WTC11 (cell line): ENCODE measurements around the gene EIF5A. TPM values are rescaled to one million over a fixed set of nuclear protein-coding genes. Genes with fewer than 3 reads are reported as not detected.
A peak's percentile ranks its signal among the peaks of the same experiment; 100 is the strongest.

Experiments
- ARID4B ChIP-seq: sonication (generic); formaldehyde crosslinking; IDR thresholded peaks from 2 replicates; pipeline ENCODE4 v1.8.0; 2023; ENCODE audit warnings: missing genetic modification reagents, mild to moderate bottlenecking, borderline replicate concordance
- ATF1 ChIP-seq: sonication (generic); formaldehyde crosslinking; IDR thresholded peaks from 2 replicates; pipeline ENCODE4 v1.8.1; 2023; ENCODE audit warnings: mild to moderate bottlenecking, moderate library complexity, missing genetic modification reagents
- CDX4 ChIP-seq: fragments of 250-450 bp; sonication (Bioruptor Pico); IDR thresholded peaks from 2 replicates; pipeline ENCODE4 v1.9.0; 2021; ENCODE audit warnings: moderate library complexity, mild to moderate bottlenecking, inconsistent platforms, borderline replicate concordance
- FOXP1 ChIP-seq: sonication (generic); formaldehyde crosslinking; IDR thresholded peaks from 2 replicates; pipeline ENCODE4 v1.8.0; 2022; ENCODE audit warnings: missing genetic modification reagents, mild to moderate bottlenecking, moderate library complexity, borderline replicate concordance
- JAZF1 ChIP-seq: fragments of 250-450 bp; sonication (Bioruptor Pico); IDR thresholded peaks from 2 replicates; pipeline ENCODE4 v1.9.0; 2021; ENCODE audit warnings: moderate library complexity, mild to moderate bottlenecking, inconsistent platforms
- NR1H2 ChIP-seq: sonication (generic); formaldehyde crosslinking; IDR thresholded peaks from 2 replicates; pipeline ENCODE4 v1.9.0; 2021; ENCODE audit warnings: mild to moderate bottlenecking, moderate library complexity, missing genetic modification reagents
- PREB ChIP-seq: sonication (generic); formaldehyde crosslinking; IDR thresholded peaks from 2 replicates; pipeline ENCODE4 v1.8.1; 2022; ENCODE audit warnings: mild to moderate bottlenecking, missing genetic modification reagents, moderate library complexity, borderline replicate concordance
- SP1 ChIP-seq: sonication (generic); formaldehyde crosslinking; conservative IDR thresholded peaks from 2 replicates; pipeline ENCODE4 v1.8.1; 2022; ENCODE audit warnings: missing genetic modification reagents
- TCF7 ChIP-seq: sonication (generic); formaldehyde crosslinking; IDR thresholded peaks from 2 replicates; pipeline ENCODE4 v1.8.0; 2022; ENCODE audit warnings: mild to moderate bottlenecking, low read depth, missing genetic modification reagents, moderate library complexity
- TEAD4 ChIP-seq: sonication (generic); formaldehyde crosslinking; IDR thresholded peaks from 2 replicates; pipeline ENCODE4 v1.8.0; 2022; ENCODE audit warnings: mild to moderate bottlenecking, missing genetic modification reagents
- USF1 ChIP-seq: sonication (generic); formaldehyde crosslinking; IDR thresholded peaks from 2 replicates; pipeline ENCODE4 v1.8.0; 2022; ENCODE audit warnings: mild to moderate bottlenecking, missing genetic modification reagents
- ZBTB43 ChIP-seq: sonication (generic); formaldehyde crosslinking; IDR thresholded peaks from 2 replicates; pipeline ENCODE4 v1.8.1; 2023; ENCODE audit warnings: mild to moderate bottlenecking, missing genetic modification reagents
- ZMAT4 ChIP-seq: fragments of 250-450 bp; sonication (Bioruptor Pico); IDR thresholded peaks from 2 replicates; pipeline ENCODE4 v1.9.0; 2021; ENCODE audit warnings: mild to moderate bottlenecking
- ZNF416 ChIP-seq: fragments of 250-450 bp; sonication (Bioruptor Pico); IDR thresholded peaks from 2 replicates; pipeline ENCODE4 v1.9.0; 2021; ENCODE audit warnings: mild to moderate bottlenecking, inconsistent platforms
- total RNA-seq: library from RNA; stranded (reverse); gene quantifications from 3 replicates; pipeline ENCODE4 v1.2.3, GENCODE V29; 2021
- TF ChIP-seq, protein P1 (sequence below): sonication (generic); formaldehyde crosslinking; IDR thresholded peaks from 2 replicates; pipeline ENCODE4 v1.8.0; 2022; ENCODE audit warnings: missing genetic modification reagents
- TF ChIP-seq, protein P2 (sequence below): fragments of 250-450 bp; sonication (Bioruptor Pico); conservative IDR thresholded peaks from 2 replicates; pipeline ENCODE4 v1.9.0; 2021; ENCODE audit warnings: mild to moderate bottlenecking
- TF ChIP-seq, protein P3 (sequence below): sonication (generic); formaldehyde crosslinking; IDR thresholded peaks from 2 replicates; pipeline ENCODE4 v1.8.0; 2023; ENCODE audit warnings: missing genetic modification reagents
- TF ChIP-seq, protein P4 (sequence below): sonication (generic); formaldehyde crosslinking; IDR thresholded peaks from 2 replicates; pipeline ENCODE4 v1.8.0; 2022; ENCODE audit warnings: mild to moderate bottlenecking, missing genetic modification reagents

Gene EIF5A
- total RNA-seq, 1 experiment from 2014 or later, result 1,021 TPM

DNA sequence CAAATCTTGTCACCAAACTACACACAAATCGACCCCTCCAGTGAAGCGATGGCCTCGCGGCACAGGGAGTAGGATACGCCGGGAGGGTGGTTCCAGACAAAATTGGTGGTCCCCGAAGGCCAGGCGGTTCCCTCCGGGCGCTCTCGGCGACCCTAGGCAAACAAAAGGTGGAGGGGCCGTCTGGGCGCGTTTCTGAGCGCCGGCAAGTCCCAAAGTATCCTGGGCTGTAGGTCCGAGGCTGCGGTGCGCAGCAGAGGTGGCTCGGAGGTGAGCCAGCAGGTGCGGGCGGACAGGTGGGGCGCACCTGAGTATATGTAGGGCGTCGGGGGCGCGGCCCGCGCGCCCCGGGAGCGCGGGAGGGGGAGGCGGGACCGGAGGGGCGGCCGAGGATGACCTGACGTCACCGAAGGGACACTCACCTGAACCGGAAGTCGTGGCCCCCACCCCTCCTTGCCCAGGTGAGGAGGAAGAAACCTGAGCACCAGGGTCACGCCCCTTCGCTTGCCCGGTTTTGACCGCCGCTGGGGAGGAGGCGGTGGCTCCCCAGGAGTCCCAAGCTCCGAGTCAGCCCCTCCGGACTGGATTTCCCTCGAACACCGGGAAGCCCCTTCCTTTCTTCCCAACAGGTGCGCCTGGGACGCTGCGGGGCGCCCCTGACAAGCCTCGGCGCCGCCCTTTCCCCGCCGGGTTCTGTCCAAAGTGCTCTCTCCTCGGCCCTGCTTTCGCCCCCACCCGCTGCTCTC lies 45.1 kb upstream of the EIF5A start, which contains the start of gene CLDN7 (continued):
- no peak; the same call in 1 of the 2 replicates for TF ChIP-seq ARID4B (CRISPR knock-in tag)
- TF ChIP-seq, protein P1, sequence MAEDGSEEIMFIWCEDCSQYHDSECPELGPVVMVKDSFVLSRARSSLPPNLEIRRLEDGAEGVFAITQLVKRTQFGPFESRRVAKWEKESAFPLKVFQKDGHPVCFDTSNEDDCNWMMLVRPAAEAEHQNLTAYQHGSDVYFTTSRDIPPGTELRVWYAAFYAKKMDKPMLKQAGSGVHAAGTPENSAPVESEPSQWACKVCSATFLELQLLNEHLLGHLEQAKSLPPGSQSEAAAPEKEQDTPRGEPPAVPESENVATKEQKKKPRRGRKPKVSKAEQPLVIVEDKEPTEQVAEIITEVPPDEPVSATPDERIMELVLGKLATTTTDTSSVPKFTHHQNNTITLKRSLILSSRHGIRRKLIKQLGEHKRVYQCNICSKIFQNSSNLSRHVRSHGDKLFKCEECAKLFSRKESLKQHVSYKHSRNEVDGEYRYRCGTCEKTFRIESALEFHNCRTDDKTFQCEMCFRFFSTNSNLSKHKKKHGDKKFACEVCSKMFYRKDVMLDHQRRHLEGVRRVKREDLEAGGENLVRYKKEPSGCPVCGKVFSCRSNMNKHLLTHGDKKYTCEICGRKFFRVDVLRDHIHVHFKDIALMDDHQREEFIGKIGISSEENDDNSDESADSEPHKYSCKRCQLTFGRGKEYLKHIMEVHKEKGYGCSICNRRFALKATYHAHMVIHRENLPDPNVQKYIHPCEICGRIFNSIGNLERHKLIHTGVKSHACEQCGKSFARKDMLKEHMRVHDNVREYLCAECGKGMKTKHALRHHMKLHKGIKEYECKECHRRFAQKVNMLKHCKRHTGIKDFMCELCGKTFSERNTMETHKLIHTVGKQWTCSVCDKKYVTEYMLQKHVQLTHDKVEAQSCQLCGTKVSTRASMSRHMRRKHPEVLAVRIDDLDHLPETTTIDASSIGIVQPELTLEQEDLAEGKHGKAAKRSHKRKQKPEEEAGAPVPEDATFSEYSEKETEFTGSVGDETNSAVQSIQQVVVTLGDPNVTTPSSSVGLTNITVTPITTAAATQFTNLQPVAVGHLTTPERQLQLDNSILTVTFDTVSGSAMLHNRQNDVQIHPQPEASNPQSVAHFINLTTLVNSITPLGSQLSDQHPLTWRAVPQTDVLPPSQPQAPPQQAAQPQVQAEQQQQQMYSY (CRISPR knock-in tag), result peak; percentile 66
- TF ChIP-seq SP1 (CRISPR knock-in tag), result peak; percentile 66
- no peak for TF ChIP-seq NR1H2 (CRISPR knock-in tag)
- TF ChIP-seq ATF1 (CRISPR knock-in tag), result no peak
- peak; percentile 31; the same call in 1 of the 2 replicates for TF ChIP-seq USF1 (CRISPR knock-in tag)
- no peak for TF ChIP-seq JAZF1 (CRISPR knock-in tag)
- no peak; the same call in 1 of the 2 replicates for TF ChIP-seq FOXP1 (CRISPR knock-in tag)
- no peak for TF ChIP-seq CDX4 (CRISPR knock-in tag)
- TF ChIP-seq ZNF416 (CRISPR knock-in tag), result peak; percentile 76; the same call in 1 of the 2 replicates
- no peak; the same call in 1 of the 2 replicates for TF ChIP-seq ZBTB43 (CRISPR knock-in tag)
- TF ChIP-seq TCF7 (CRISPR knock-in tag), result no peak
- TF ChIP-seq, protein P2, sequence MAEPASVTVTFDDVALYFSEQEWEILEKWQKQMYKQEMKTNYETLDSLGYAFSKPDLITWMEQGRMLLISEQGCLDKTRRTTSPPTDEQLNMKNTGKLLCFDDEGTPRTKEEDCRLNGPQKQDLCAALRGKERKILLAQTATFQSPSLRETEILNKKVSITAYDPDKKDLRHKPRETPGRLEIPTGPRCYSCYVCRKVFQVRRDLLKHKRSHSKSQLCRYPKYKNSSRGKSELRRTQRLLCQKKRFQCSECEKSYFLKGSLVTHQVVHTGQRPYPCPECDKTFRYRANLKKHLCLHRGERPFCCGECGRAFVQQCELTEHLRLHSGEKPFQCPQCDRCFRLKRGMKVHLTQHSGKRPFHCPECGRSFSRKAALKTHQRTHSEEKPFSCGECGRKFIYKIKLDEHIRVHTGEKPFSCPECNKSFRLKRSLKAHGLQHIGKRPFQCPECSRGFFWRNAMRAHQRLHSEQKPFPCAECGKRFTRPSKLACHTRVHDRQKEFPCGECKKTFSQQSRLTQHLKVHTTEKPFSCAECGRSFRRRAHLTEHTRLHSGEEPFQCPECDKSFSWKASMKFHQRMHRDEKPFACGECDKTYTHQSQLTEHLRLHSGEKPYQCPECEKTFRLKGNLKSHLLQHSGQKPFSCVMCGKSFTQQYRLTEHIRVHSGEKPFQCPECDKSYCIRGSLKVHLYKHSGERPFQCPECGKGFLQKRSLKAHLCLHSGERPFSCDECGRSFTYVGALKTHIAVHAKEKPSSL (CRISPR knock-in tag), result no peak
- TF ChIP-seq TEAD4 (CRISPR knock-in tag), result no peak; the same call in 1 of the 2 replicates
- TF ChIP-seq, protein P3, sequence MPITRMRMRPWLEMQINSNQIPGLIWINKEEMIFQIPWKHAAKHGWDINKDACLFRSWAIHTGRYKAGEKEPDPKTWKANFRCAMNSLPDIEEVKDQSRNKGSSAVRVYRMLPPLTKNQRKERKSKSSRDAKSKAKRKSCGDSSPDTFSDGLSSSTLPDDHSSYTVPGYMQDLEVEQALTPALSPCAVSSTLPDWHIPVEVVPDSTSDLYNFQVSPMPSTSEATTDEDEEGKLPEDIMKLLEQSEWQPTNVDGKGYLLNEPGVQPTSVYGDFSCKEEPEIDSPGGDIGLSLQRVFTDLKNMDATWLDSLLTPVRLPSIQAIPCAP (CRISPR knock-in tag), result no peak
- no peak for TF ChIP-seq PREB
- TF ChIP-seq ZMAT4 (CRISPR knock-in tag), result 0 out of 2 replicates have a peak, but pooled peaks have one; percentile 33
- TF ChIP-seq, protein P4, sequence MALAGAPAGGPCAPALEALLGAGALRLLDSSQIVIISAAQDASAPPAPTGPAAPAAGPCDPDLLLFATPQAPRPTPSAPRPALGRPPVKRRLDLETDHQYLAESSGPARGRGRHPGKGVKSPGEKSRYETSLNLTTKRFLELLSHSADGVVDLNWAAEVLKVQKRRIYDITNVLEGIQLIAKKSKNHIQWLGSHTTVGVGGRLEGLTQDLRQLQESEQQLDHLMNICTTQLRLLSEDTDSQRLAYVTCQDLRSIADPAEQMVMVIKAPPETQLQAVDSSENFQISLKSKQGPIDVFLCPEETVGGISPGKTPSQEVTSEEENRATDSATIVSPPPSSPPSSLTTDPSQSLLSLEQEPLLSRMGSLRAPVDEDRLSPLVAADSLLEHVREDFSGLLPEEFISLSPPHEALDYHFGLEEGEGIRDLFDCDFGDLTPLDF (CRISPR knock-in tag), result no peak
